Right ventricle myocardium superior (tissue), 1 donor: ENCODE measurements around the gene MFSD11. TPM values are rescaled to one million over a fixed set of nuclear protein-coding genes. Genes with fewer than 3 reads are reported as not detected.
A peak's percentile ranks its signal among the peaks of the same experiment; 100 is the strongest.
"Not testable (repeated sequence)": the region's sequence is repeated elsewhere in the genome, so short reads cannot be mapped to it uniquely, and the experiment has no call there.

Source experiments
- ATAC-seq: fragments of 200-7000 bp; cut with Tn5 transposase; one replicate; pipeline ENCODE4 v1.9.1; 2020; ENCODE audit warnings: mild to moderate bottlenecking; ENCODE audit not compliant: poor library complexity
- DNase-seq: peaks from one replicate; pipeline ENCODE4 v3.0.0-alpha.2; 2020
- intact Hi-C: fragments of 100-400 bp; cut with DNase I; formaldehyde crosslinking; loops from one replicate; pipeline ENCODE4 v1.11.2; 2022
- total RNA-seq: library from RNA; stranded (reverse); fragmentation: NEBNext Ultra II Directional; extraction: Animal tissue kit (Norgen Biotek cat#: 25700); gene quantifications from one replicate; pipeline ENCODE4 v1.2.1, GENCODE V29; 2021
- donor health status: DM: no; HTN: yes; CAD: no; lungs with severe emphysema.

MFSD11 gene
- total RNA-seq, 1 donor from 2014 or later = 23.3 TPM

GRCh38 chr17:76722279-76722678, 15.6 kb upstream of the MFSD11 start:
- ATAC-seq = no peak
- no peak for DNase-seq
- intact Hi-C loops = no loop called here

- DNase-seq, ATAC-seq, intact Hi-C loops: not testable (repeated sequence)
These were observed 14.9 kb upstream of the MFSD11 start for GRCh38 chr17:76722977-76723376.

DNA sequence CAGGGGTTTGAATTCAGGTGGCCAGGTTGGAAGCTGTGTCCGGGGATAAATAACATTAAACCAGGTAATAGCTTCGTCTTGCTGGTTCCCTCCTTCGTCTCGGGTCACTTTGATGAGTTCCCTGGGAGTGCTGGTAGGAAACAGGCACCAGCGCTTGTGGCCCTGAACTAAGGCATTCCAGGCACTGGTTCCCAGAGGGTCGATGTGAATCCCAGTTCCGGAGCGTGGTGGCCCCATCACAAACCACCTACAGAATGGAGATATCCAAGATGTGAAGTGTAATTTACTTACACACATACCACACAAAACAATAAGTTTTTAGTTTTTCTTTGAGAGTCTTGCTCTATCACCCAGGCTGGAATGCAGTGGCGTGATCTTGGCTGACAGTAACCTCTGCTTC, 14.1 kb upstream of the MFSD11 start:
- DNase-seq = peak; percentile 30
- no peak for ATAC-seq
- intact Hi-C loops = no loop called here

DNA sequence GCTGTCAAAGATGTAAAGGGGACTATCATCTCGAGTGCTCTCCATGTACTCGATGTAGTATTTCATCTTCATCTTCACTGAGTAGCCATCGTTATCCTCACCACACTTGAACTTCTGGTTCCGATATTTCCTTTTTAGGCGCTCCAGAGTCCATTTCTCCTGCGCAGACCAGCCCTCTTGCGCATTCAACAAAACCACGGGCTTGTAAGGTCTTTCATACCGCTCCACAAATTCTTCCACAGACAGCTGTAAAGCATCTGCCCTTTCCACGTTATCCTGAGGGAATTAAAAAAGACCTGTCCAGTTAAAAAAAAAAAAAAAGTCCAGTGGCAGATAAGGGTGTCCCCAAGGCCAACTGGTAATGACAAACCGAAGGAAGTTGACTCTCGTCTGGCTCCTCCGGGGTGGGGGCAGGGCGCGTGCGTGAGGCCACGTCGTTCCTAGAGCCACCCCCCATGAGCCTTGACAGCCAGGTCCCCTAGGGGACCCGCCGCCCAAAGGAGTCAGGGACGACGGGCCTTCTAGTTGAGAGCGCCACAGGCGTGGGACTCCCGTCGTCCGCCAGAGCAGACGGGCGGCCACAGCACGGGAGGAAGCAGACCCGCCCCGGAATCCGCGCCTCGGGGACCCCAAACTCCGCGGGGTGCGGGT, 12.2 kb upstream of the MFSD11 start:
- peak; percentile 54 for ATAC-seq
- intact Hi-C loops = no loop called here
- peak; percentile 86 for DNase-seq

- DNase-seq (peak; percentile 98), ATAC-seq (peak; percentile 93)
- intact Hi-C loops = no loop called here
These were observed 11.6 kb upstream of the MFSD11 start, which contains the start of gene JMJD6 for GRCh38 chr17:76726231-76726775. Gene JMJD6, minus strand, starts transcription at chr17:76726606. Its CDS starts 131 bp downstream, at chr17:76726475.

DNA sequence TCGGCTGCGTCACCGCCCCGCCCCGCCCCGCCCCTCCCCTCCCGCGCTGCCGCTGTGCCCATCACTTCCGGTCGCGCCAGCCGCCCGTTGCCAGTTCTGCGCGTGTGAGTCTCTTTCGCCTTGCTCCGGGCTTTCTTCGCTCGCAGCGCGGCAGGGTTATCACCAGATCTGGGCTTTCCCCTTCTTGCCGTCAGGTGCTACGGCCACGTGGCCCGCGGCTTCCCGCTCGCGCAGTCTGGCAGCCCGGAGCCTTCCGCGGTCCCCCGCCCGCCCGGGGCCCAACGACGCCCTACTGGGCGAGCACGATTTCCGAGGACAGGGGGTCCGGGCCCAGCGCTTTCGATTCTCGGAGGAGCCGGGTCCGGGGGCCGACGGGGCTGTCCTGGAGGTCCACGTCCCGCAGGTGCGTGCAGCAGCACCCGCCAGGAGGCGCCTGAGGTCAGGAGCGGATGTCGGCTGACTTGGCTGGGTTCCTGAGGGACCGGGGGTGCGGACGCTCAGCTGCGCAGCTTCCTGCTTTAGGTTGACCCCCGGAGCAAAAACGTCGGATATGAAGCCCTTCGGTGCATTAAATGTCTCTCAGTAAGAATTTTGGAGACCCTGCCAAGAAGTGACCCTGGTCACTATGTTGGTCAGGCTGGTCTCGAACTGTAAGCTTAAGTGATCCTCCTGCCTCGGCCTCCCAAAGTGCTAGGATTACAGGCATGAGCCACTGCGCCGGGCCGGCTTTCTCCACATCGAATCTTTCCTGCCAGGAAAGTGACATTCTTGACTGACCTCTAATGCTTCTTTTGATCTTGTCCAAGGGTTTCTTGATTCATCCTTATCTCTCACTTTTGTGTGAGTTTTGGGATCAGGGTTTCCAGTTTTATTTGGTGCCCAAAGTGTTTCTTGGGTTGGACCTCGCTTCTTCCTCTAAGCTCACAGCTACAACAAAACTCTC, 10.9 kb upstream of the MFSD11 start, which contains the start of gene METTL23:
TSS of gene METTL23 (plus strand) at position 64 of the 943 bp plus-strand sequence. CDS start 2,872 bp downstream, outside the sequence.
- intact Hi-C loops = no loop called here
- peak; percentile 68 for ATAC-seq

GRCh38 chr17:76727745-76728456, 10.0 kb upstream of the MFSD11 start:
- ATAC-seq (no peak), DNase-seq (no peak)
- intact Hi-C loops = no loop called here

More for the DNA sequence above, 10.9 kb upstream of the MFSD11 start, which contains the start of gene METTL23:
- peak; percentile 90 for DNase-seq

- DNase-seq, ATAC-seq, intact Hi-C loops: not testable (repeated sequence)
These were observed 5.9 kb upstream of the MFSD11 start for GRCh38 chr17:76731800-76732733.

DNA sequence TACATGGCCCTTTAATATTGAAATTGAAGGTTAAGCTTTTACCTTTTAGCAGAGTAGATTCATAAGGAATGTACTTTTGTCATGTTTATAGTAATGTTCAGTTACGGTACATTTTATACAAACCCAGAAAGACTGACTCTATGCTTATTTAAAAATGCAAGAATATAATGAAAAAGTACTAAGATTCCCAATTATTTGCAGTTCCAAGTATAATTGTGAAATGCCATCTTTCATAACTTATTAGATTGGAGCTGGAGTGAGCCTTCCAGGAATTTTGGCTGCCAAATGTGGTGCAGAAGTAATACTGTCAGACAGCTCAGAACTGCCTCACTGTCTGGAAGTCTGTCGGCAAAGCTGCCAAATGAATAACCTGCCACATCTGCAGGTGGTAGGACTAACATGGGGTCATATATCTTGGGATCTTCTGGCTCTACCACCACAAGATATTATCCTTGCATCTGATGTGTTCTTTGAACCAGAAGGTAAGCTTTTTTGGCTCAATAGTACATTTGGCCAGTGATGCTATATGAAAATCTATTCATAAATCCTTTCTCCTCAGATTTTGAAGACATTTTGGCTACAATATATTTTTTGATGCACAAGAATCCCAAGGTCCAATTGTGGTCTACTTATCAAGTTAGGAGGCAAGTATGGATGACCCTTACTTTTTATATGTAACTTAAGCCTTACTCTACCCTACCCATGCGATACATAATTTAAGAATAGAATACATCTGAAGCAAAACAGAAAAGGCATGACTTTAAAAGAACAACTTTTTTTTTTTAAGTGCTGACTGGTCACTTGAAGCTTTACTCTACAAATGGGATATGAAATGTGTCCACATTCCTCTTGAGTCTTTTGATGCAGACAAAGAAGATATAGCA, 4.9 kb upstream of the MFSD11 start:
- intact Hi-C loops = no loop called here
- no peak for ATAC-seq

GRCh38 chr17:76733618-76733957, 4.3 kb upstream of the MFSD11 start:
- DNase-seq (no peak), ATAC-seq (no peak)
- intact Hi-C loops = no loop called here

More for the DNA sequence above, 4.9 kb upstream of the MFSD11 start:
- no peak for DNase-seq

DNA sequence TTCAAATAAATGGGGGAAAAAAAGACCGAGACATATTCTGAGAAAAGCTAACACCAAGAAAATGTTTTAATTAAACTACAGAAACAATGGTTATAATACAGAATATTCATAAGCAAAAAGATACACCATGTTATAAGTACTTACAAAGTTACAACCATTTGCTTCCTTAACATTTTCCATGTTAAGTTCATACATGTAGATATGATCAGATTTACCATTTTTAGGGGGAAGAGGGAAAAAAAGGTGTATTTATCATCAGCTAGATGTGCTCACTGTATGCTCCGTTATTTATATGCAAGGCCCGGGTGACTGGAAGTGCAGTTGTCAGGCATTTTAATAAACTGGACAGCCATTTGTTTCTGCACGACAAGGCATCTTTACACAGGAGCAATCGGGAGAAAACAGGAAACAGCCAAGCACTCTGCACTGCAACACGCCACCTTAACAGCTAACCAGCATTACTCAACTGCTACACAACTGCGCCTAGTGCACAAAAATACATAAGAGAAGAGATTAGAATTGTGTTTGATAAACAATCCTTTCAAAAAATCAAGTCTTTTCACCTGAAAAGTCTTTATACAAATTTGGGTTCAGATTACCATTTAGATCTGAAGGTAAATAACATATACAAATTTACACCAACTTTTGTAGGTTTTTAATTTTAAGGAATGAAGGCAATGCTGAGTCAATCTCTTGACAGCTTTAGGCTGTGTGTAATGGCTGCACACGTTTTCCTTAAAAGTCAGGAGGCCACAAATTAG, 3.7 kb upstream of the MFSD11 start:
- DNase-seq (no peak), ATAC-seq (no peak)
- intact Hi-C loops = no loop called here

DNA sequence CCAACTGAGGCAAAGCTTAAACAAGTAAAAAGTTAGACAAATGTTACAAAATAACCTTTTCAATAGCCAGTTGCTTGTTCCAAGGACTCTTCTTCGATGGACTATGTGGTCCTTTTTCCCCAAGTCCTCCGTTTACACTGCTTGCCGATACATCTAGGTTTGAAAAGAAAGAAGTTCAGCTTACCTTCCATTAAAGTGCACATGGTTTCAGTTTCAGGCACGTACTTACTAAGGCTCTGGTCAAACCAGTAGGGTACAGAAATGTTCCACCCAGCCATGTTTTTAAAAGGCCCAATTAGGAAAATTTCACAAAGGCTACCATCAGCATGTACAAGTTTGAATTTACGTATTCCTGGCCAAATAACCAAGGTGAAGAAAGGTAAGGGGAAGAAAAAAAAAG, 2.9 kb upstream of the MFSD11 start:
- ATAC-seq (no peak), DNase-seq (no peak)
- intact Hi-C loops = no loop called here

GRCh38 chr17:76735586-76736348, 2.2 kb upstream of the MFSD11 start:
- DNase-seq (no peak), ATAC-seq (no peak)
- intact Hi-C loops = no loop called here

DNA sequence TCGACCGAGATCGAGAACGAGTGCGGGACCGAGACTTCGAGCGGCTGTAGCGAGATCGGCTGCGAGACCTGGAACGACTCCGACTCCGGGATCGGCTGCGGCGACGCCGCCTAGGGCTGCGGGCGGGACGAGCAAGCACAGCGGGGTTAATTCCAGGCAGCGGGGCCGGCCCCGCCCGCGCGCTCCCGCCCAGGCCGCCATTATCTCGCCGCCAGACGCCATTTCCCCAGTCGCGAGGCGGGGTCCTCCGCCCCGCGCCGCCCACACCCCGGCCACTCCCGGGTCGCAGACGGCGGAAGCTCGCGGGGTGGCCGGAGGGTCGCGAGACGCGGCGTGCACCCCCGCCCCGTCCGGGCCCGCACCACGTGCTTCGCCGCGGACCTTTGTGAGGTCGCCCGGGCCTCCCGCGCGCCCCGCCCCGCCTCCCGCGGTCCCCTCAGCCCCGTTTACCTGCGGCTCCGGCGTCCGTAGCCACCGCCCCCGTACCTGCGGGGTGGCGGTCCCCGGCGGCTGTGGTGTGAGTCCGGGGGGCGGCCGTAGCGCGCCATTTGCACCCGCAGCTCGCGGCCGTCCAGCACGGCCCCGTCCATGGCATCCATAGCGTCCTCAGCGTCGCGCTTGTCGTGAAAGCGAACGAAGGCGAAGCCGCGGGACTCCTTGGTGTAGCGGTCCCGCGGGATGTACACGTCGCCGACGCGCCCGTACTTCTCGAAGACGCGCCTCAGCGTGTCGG, 1.4 kb upstream of the MFSD11 start:
- DNase-seq (peak; percentile 86), ATAC-seq (peak; percentile 55)
- intact Hi-C loops = no loop called here
